HG02943 (cell line): Measurements from ENCODE around the gene OTOF.

ENCODE experiments used
- ATAC-seq: cut with Tn5 transposase; IDR thresholded peaks from one replicate; pipeline ENCODE4 v1.9.1; 2021; ENCODE audit warnings: mild to moderate bottlenecking, low read depth, moderate library complexity; ENCODE audit not compliant: unreplicated experiment

Gene OTOF

GRCh38 chr2:26421961-26422360 is 56.0 kb downstream of the OTOF start:
- no peak for ATAC-seq

DNA sequence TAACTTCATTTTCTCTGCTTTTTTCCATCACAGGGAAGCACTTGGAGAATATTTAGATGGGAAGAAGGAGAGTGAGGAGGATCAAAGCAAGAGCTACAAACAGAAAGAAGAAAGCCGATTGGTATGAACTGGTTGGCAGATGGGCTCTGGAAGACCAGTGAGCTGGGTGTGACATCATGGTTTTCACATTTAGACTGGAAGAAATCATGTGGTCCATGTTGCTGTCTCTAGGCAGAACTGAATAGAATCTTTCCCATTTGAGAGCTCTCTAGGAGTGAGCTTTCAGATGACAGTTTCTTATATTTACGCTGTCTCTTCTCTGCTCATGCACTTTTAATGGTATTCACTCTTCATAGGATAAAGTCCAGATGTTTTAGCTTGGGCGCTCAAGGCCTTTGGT is 63.6 kb downstream of the OTOF start:
- ATAC-seq, result no peak

GRCh38 chr2:26412091-26412673 is 65.7 kb downstream of the OTOF start:
- ATAC-seq, result no peak

DNA sequence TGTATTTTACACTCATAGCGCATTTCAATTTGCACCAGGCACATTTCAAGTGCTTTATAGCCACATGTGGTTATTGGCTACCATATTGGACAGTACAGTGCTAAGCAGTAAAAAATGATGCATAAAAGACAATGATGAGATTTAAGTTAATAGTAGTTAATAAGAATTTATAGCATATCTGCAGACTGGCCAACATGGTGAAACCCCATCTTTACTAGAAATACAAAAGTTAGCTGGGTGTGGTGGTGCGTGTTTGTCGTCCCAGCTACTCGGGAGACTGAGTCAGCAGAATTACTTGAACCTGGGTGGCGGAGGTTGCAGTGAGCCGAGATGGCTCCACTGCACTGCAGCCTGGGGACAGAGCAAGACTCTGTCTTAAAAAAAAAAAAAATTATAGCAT is 66.5 kb downstream of the OTOF start:
- no peak for ATAC-seq

GRCh38 chr2:26410764-26411243 is 67.1 kb downstream of the OTOF start:
- ATAC-seq, result no peak

DNA sequence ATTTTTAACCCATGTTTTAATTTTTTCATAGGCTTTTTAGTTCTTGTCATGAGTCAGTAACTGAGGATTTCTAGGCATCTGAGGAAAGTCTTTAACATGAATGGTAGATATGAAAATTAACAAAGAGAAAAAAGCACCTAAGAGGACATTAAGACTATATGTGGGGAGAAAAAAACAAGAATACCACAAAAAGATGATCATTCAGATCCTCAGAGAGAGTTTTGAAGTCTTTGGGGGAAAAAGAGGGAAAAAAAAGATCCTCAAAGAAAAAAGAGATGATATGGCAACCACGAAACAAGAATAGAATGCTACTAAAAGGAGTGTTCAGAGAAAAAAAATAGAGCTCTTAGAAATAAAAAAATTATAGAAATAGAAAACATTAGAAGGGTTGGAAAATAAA is 68.1 kb downstream of the OTOF start:
- ATAC-seq, result no peak

DNA sequence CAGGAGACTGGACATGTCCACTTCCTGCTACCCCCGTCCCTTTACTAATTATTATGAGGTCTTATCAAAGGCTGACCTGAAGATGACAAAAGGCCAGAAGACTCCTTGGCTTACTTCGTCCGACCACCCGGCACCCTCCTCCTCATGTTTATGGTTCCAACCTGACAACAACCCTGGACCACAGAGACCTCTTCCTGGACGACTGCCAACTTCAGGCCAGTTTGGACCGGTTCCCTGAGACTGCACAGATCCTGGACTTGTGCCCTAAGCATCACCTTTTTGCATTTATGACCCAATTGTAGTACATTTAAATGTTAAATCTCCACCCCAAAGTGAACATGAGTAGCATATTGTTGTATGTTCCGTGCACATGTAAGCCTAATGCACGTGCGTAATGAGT is 70.4 kb downstream of the OTOF start:
- no peak for ATAC-seq
